GM19043 (cell line): Measurements from ENCODE around the gene HOXB8.

Source experiments
- ATAC-seq: cut with Tn5 transposase; IDR thresholded peaks from one replicate; pipeline ENCODE4 v1.9.1; 2021; ENCODE audit warnings: low read depth; ENCODE audit not compliant: unreplicated experiment

HOXB8 gene

GRCh38 chr17:48571024-48571818 lies 43.9 kb downstream of the HOXB8 start:
- no peak for ATAC-seq

GRCh38 chr17:48570325-48571023 lies 44.6 kb downstream of the HOXB8 start:
- no peak for ATAC-seq

GRCh38 chr17:48569674-48570324 lies 45.3 kb downstream of the HOXB8 start:
- no peak for ATAC-seq

GRCh38 chr17:48569240-48569582 lies 45.9 kb downstream of the HOXB8 start:
- ATAC-seq: no peak

GRCh38 chr17:48568499-48569239 lies 46.4 kb downstream of the HOXB8 start:
- ATAC-seq: no peak

GRCh38 chr17:48567646-48568354 lies 47.3 kb downstream of the HOXB8 start:
- ATAC-seq: no peak

GRCh38 chr17:48567209-48567608 lies 47.9 kb downstream of the HOXB8 start:
- no peak for ATAC-seq

GRCh38 chr17:48566717-48567116 lies 48.4 kb downstream of the HOXB8 start:
- no peak for ATAC-seq

GRCh38 chr17:48565925-48566710 lies 49.0 kb downstream of the HOXB8 start:
- ATAC-seq: no peak

GRCh38 chr17:48565022-48565554 lies 50.0 kb downstream of the HOXB8 start:
- no peak for ATAC-seq

GRCh38 chr17:48564188-48565021 lies 50.7 kb downstream of the HOXB8 start:
- ATAC-seq: no peak

- ATAC-seq: no peak
Measured at GRCh38 chr17:48563867-48564187, 51.3 kb downstream of the HOXB8 start.

- ATAC-seq: no peak
Measured at GRCh38 chr17:48563385-48563838, 51.7 kb downstream of the HOXB8 start.

- ATAC-seq: no peak
Measured at GRCh38 chr17:48562934-48563333, 52.2 kb downstream of the HOXB8 start.
